ENCODE results near the gene OGFRL1.

Gene OGFRL1

DNA sequence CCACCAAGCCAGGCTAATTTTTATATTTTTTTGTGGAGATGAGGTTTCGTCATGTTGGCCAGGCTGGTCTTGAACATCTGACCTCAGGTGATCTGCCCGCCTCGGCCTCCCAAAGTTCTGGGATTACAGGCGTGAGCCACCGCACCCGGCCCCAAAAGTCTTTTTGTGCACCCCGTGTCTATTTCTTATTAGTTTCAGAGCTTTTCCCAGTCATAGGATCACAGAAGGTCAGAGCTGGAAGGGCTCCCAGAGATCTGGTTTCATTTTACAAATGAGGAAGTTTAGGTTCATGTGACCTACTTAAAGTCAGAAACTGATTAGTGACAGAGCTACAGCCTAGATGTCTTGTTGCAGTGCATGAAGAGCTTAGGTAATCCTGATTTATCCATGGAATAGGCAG lies 1.6 kb upstream of the OGFRL1 start:
- no peak for DNase-seq (ENCODE audit: low read depth)

GRCh38 chr6:71287926-71288227 lies 734 bp upstream of the OGFRL1 start:
- DNase-seq (ENCODE audit: low read depth), result no peak

- DNase-seq (ENCODE audit: low read depth), result peak; percentile 65
Observed at GRCh38 chr6:71289039-71289801, 609 bp downstream of the OGFRL1 start.

DNA sequence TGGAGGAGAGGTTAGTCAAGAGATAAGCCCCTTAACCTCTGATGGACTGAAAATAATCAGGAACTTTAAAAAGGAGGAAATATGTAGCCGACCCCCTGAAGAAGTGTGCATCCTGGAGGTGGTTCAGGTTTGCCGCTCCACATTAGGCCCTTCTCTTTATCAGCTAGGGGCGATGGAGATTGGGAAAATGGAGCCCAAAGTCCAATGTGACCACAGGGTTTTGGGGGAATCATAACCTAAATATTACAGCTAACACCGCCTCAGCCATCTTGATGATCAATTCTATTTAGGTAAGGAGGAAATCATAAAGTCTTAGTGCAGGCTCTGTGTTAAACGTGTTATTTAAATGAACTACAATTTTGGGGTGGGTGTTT lies 1.2 kb downstream of the OGFRL1 start:
- DNase-seq (ENCODE audit: low read depth), result no peak

DNA sequence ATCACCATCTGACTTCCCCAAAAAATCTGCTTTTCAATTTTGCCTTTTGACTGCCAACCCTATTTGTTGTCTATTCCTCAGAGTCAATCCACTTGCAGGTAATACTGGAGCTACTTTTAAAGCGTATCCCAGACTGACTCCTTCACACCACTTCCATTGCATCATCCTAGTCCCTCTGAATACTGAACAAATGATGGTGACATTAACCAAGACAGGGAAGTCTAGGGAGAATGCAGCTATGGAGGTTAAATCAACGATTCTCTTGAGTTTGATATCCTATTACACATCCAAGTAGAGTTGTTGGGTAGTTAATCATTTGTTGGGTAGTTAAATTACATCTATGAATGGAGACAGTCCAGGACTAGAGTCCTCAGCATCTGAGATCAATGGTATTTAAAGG lies 2.0 kb downstream of the OGFRL1 start:
- DNase-seq (ENCODE audit: low read depth), result no peak

DNA sequence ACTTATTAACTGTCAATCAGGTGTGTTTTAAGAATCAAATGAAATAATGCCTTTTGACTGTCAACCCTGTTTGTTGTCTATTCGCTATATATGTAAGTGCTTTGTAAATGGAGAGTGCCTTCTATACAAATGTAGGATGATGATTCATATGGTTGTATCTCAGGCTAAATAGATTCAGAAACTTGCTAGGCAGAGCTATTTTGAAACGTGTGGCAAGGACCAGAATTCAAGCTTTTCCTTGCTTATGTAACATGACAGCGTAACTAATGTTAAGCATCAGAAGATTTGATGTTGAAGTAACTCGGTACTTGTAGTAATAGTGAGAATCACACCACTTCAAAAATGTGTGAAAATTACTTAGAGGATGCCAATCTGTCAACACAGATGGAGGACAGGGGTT lies 3.4 kb downstream of the OGFRL1 start:
- peak; percentile 55 for DNase-seq (ENCODE audit: low read depth)

GRCh38 chr6:71294121-71294523 lies 5.5 kb downstream of the OGFRL1 start:
- peak; percentile 95 for DNase-seq (ENCODE audit: low read depth)

GRCh38 chr6:71298459-71298858 lies 9.8 kb downstream of the OGFRL1 start:
- no peak for DNase-seq (ENCODE audit: low read depth)

DNA sequence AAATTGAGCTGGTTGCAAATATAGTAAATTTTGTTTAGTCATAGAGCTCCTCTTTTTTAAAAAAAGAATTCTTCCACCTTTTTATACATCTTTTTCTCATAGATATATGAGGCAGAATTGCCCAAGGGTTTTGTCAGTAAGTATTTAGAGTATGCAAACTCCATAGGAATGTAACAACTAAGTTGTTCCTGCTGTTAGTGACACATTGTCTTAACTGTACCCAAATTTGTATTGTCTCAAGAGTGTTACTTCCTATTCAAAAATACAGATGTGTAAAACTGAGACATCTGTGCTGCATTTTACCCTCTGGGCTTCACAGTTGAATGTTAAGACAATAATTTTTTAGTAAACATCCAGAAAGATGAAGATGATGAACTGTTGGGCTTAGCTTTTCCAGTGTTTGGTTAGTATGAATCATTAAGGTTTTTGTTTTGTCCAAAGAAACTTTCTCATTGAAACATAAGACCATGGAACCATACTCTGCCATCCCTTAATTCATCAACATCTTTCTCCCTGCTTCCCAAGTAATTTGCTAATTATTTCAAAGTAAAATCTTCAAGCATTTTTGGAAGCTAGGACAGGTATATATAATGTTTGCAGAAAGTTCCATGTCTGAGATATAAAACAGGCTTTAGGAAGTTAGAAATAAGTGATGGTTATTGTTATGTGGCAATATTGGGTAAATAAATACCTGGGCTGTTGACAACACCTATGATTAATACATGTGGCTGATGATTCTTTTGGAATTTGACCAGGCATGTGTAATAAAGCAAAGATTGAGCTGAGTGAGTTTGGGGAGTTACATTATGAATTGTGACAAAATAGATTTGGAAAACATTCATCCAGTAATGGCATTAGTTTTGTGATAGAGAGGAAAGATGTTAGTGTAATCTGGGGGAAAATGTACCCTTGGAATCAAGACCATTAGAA lies 11.2 kb downstream of the OGFRL1 start:
- DNase-seq (ENCODE audit: low read depth), result peak; percentile 65

GRCh38 chr6:71300561-71301168 lies 12.1 kb downstream of the OGFRL1 start:
- DNase-seq (ENCODE audit: low read depth), result peak; percentile 76

DNA sequence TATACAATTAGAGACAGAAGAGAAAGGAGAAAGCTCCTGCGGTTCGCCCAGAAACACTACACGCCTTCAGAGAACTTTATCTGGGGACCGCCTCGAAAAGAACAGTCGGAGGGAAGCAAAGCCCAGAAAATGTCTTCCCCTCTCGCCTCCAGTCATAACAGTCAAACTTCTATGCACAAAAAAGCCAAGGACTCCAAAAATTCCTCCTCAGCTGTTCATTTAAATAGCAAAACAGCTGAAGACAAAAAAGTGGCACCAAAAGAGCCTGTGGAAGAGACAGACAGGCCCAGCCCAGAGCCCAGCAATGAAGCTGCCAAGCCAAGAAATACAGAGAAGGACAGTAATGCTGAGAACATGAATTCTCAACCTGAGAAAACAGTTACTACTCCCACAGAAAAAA lies 12.9 kb downstream of the OGFRL1 start:
- DNase-seq (ENCODE audit: low read depth), result no peak

- DNase-seq (ENCODE audit: low read depth), result no peak
Observed at GRCh38 chr6:71309656-71310055, 21.0 kb downstream of the OGFRL1 start.

GRCh38 chr6:71310261-71310660 lies 21.6 kb downstream of the OGFRL1 start:
- DNase-seq (ENCODE audit: low read depth), result no peak

DNA sequence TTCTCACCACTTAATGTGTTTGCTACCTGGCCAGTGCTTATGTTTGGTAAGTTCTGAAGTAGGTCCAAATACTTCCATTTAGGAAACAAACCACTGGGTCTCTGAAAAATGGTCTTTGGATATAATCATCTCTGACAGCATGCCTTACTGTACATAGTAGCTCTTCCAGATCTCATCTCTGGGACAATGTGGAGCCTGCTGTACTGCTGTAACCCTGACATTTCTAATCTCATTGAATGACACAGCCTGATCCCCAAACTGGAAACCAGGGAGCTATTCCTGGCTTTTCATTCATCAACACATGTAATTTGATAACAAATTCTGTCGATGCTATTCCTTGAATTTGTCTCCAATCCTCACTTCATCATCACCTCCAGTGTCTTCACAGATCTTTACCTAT lies 23.5 kb downstream of the OGFRL1 start:
- no peak for DNase-seq (ENCODE audit: low read depth)

GRCh38 chr6:71317441-71317840 lies 28.8 kb downstream of the OGFRL1 start:
- no peak for DNase-seq (ENCODE audit: low read depth)

DNA sequence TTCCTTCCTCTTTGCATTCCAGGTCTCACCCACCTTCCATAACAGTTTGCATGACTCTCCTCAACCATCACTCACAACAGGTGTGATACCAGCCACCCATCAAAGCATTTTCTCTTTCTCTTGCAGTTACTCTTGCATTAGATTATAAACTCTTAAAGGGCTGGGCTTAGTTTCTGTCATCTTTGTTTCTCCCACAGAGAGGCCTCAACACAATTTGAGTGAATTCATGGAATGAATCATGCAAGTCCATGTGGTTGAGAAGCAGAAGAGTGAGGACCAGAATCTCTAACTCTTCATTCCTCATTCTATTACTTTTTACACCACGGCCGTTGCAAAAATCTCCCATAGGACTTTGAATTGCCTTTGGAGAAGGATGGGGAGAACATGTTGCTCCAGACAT lies 31.4 kb downstream of the OGFRL1 start:
- DNase-seq (ENCODE audit: low read depth), result no peak

DNA sequence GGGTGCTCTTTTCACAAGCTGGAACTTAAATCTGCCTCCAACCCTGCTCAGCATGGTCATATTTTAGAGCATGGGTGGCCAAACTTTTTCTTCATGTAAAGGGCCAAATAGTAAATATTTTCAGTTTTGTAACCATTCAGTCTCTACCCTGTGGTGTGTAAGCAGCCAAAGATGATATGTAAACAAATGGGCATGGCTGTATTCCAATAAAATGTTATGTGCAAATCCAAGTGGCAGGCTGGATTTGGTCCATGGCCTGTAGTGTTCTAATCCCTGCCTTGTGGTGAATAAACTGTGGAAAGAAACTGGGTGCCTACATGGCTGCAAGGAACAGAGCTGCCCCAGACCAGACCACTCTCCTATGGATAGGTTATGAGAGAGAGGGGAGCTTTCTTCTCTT lies 32.7 kb downstream of the OGFRL1 start:
- no peak for DNase-seq (ENCODE audit: low read depth)

DNA sequence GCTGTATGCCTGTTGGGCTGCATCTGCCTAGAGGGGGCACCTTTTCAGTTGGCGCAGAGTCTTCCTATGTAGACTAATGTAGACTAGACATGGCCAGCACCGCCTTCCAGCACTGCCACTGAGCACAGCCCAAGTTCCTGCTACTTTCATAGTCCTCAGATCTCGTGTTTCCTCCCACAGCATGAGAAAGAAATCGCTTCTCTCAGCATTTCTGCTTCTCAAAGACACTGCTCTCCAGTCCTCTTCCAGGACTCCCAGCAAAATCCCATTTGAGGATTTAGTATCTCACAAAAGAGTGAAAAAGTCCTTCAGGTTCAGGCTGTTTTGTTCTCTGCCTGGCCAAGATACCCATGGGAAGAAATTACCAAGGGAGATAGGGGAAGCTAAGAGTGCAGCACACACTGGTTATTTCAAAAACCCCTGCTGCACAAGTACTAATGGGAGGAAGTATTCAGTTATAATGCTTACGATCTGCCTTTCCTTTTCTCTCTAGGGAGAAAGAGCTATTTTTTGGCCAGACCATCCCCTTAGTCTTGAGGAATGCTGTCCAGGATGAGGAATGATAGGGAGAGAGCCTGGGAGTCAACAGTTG lies 35.7 kb downstream of the OGFRL1 start:
- DNase-seq (ENCODE audit: low read depth), result no peak

GRCh38 chr6:71326611-71327010 lies 38.0 kb downstream of the OGFRL1 start:
- DNase-seq (ENCODE audit: low read depth), result no peak

DNA sequence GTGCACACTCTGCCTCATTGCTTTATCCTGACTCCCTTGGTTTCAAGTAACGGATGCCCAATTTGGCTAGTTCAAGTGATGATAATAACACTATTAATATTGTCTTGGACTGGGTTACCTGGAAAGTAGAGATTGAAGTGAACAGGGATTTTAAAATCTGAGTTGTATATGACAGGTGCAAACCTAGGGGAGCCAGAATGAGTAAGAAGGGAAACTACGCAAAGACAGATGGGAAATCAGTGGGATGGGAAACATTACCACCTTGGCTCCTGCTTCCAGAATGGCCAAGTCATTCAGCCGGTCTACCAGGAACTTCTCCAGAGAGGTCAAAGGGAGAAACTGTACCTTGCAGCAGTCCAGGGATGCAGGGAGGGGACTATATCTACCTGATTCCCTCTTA lies 41.9 kb downstream of the OGFRL1 start:
- DNase-seq (ENCODE audit: low read depth), result no peak

DNA sequence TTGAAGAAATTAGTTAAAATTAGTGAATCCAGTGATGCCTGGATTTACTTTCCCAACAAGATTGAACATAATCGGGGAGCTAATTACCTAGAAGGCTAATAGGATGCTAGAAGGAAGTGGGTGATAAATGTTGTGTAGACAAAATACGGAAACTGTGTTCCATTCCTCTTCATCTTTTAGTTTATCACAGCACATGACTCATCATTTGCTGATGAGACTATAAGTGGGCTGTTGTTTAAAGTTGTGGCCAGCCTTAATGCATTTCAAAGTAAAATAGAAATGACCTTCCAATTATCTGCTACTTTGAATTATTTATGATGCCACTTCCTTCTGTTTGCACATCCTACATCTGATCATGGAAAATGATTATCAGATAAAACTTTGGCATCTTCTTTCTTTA lies 43.4 kb downstream of the OGFRL1 start:
- DNase-seq (ENCODE audit: low read depth), result peak; percentile 29

GRCh38 chr6:71333050-71333449 lies 44.4 kb downstream of the OGFRL1 start:
- DNase-seq (ENCODE audit: low read depth), result no peak

- DNase-seq (ENCODE audit: low read depth), result peak; percentile 96
Observed at GRCh38 chr6:71333697-71334096, 45.1 kb downstream of the OGFRL1 start.

Data from amniotic epithelial cell (primary cell).